H1 (cell line): ENCODE measurements around the gene MNAT1.

Source experiments
- CHD2 ChIP-seq: IDR thresholded peaks from 2 replicates; pipeline ENCODE4 v1.6.1; 2012; ENCODE audit warnings: low read length, improper control_type of control experiment
- HDAC2 ChIP-seq, 2 experiments: fragments of 300-600 bp in 1 of 2; sonication (generic) in 1 of 2; IDR thresholded peaks; 2 replicates each; pipeline ENCODE4 v1.6.1; 2011 to 2012; ENCODE audit warnings: low read depth in 2 of 2, low read length in 2 of 2, mild to moderate bottlenecking in 2 of 2, moderate library complexity in 2 of 2, borderline replicate concordance in 1 of 2, inconsistent platforms in 1 of 2
- HDAC6 ChIP-seq: IDR thresholded peaks from one replicate; pipeline ENCODE4 v1.7.1; 2012; ENCODE audit warnings: low read depth, mild to moderate bottlenecking, inconsistent platforms, low read length, moderate library complexity
- JUN ChIP-seq: IDR thresholded peaks from 2 replicates; pipeline ENCODE4 v1.6.1; 2011; ENCODE audit warnings: low read depth, mild to moderate bottlenecking, improper control_type of control experiment, low read length
- POLR2A ChIP-seq, 2 experiments: IDR thresholded peaks; 1 replicate in 1 of 2; 2 replicates in 1 of 2; pipeline ENCODE4 v1.6.1; 2011; ENCODE audit warnings: low read depth in 2 of 2, low read length in 2 of 2, mild to moderate bottlenecking in 2 of 2; ENCODE audit errors: control extremely low read depth in 1 of 2
- POLR2AphosphoS5 ChIP-seq: IDR thresholded peaks from 2 replicates; pipeline ENCODE4 v1.6.1; 2011; ENCODE audit warnings: low read depth, low read length
- TF ChIP-seq, protein P1 (sequence below), 3 experiments: IDR thresholded peaks; 1 replicate in 2 of 3; 2 replicates in 1 of 3; pipeline versions ENCODE4 v1.5.1 to v1.6.1; 2011; ENCODE audit warnings: low read length in 3 of 3, mild to moderate bottlenecking in 3 of 3, inconsistent platforms in 2 of 3, low read depth in 1 of 3, moderate library complexity in 1 of 3; ENCODE audit not compliant: insufficient read depth in 1 of 3; ENCODE audit errors: control extremely low read depth in 1 of 3

DNA sequence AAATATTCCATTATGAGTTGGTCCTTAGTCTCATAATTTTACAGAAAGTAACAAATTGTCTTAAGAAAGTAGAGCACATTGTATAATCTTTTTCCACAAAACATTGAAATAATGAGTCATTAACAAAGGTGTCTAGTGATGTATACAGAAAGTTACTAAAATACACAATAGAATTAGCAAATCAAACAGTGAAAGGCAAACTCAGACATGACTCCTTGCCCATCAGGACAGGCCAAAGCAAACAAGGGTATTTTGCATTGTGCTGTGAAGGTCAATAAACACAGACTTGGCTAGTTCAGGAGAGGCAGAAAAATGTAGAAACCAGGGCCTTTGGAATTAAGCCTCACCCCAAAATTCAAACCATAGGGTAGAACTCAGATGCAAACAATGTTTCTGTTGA is 47.7 kb upstream of the MNAT1 start:
- TF ChIP-seq CHD2 (no peak), POLR2AphosphoS5 (no peak), HDAC6 (no peak), HDAC2 (IDR thresholded peaks at IDR 0.05; ENCODE audit: borderline replicate concordance in 1 of 2, low read depth in 2 of 2, low read length in 2 of 2) (no peak), JUN (no peak), POLR2A (IDR thresholded peaks at IDR 0.05; ENCODE audit: control extremely low read depth in 1 of 2, low read depth in 2 of 2, low read length in 2 of 2) (no peak)
- TF ChIP-seq, protein P1, sequence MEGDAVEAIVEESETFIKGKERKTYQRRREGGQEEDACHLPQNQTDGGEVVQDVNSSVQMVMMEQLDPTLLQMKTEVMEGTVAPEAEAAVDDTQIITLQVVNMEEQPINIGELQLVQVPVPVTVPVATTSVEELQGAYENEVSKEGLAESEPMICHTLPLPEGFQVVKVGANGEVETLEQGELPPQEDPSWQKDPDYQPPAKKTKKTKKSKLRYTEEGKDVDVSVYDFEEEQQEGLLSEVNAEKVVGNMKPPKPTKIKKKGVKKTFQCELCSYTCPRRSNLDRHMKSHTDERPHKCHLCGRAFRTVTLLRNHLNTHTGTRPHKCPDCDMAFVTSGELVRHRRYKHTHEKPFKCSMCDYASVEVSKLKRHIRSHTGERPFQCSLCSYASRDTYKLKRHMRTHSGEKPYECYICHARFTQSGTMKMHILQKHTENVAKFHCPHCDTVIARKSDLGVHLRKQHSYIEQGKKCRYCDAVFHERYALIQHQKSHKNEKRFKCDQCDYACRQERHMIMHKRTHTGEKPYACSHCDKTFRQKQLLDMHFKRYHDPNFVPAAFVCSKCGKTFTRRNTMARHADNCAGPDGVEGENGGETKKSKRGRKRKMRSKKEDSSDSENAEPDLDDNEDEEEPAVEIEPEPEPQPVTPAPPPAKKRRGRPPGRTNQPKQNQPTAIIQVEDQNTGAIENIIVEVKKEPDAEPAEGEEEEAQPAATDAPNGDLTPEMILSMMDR (IDR thresholded peaks at IDR 0.05; ENCODE audit: control extremely low read depth in 1 of 3, insufficient read depth in 1 of 3, low read depth in 1 of 3, low read length in 3 of 3): no peak
